Measurements from ENCODE around the gene PCK2.

PCK2 gene

GRCh38 chr14:24121210-24121609 is 27.1 kb downstream of the PCK2 start:
- no peak for FAIRE-seq

GRCh38 chr14:24122416-24122815 is 28.3 kb downstream of the PCK2 start:
- no peak for FAIRE-seq

GRCh38 chr14:24122898-24123297 is 28.8 kb downstream of the PCK2 start:
- FAIRE-seq, result no peak

- no peak for FAIRE-seq
These were observed 29.6 kb downstream of the PCK2 start for GRCh38 chr14:24123424-24124417.

GRCh38 chr14:24126939-24127338 is 32.8 kb downstream of the PCK2 start:
- no peak for FAIRE-seq

- no peak for FAIRE-seq
These were observed 33.6 kb downstream of the PCK2 start for GRCh38 chr14:24127673-24128072.

GRCh38 chr14:24129410-24129998 is 35.4 kb downstream of the PCK2 start:
- no peak for FAIRE-seq

GRCh38 chr14:24130380-24130716 is 36.2 kb downstream of the PCK2 start, which contains the start of gene FITM1:
Gene FITM1 (plus strand): TSS chr14:24130659. CDS start chr14:24131564, 905 bp downstream.
- FAIRE-seq, result no peak

GRCh38 chr14:24130717-24131548 is 36.8 kb downstream of the PCK2 start:
- FAIRE-seq, result no peak

- FAIRE-seq, result no peak
These were observed 37.4 kb downstream of the PCK2 start for GRCh38 chr14:24131549-24131966.

- no peak for FAIRE-seq
These were observed 38.1 kb downstream of the PCK2 start for GRCh38 chr14:24132061-24132685.

GRCh38 chr14:24132976-24133375 is 38.9 kb downstream of the PCK2 start:
- FAIRE-seq, result no peak

- FAIRE-seq, result no peak
These were observed 39.6 kb downstream of the PCK2 start for GRCh38 chr14:24133735-24134134.

- no peak for FAIRE-seq
These were observed 41.4 kb downstream of the PCK2 start for GRCh38 chr14:24135584-24135833.

- no peak for FAIRE-seq
These were observed 41.9 kb downstream of the PCK2 start, which contains the start of gene PSME1 for GRCh38 chr14:24135834-24136683. Gene PSME1 (plus strand): TSS chr14:24136194. CDS start chr14:24136263, 69 bp downstream.

- no peak for FAIRE-seq
These were observed 42.8 kb downstream of the PCK2 start for GRCh38 chr14:24136684-24137528.

GRCh38 chr14:24137529-24138395 is 43.7 kb downstream of the PCK2 start:
- FAIRE-seq, result no peak

GRCh38 chr14:24138396-24139271 is 44.5 kb downstream of the PCK2 start:
- FAIRE-seq, result no peak

All from islet of Langerhans (tissue), 1 donor.